NCI-H1694 (cell line): ENCODE results near the gene LIN52.

ENCODE experiments used
- DNase-seq: peaks from one replicate; lab custom pipeline; 2025; lab: John Stamatoyannopoulos, UW

The LIN52 gene

DNA sequence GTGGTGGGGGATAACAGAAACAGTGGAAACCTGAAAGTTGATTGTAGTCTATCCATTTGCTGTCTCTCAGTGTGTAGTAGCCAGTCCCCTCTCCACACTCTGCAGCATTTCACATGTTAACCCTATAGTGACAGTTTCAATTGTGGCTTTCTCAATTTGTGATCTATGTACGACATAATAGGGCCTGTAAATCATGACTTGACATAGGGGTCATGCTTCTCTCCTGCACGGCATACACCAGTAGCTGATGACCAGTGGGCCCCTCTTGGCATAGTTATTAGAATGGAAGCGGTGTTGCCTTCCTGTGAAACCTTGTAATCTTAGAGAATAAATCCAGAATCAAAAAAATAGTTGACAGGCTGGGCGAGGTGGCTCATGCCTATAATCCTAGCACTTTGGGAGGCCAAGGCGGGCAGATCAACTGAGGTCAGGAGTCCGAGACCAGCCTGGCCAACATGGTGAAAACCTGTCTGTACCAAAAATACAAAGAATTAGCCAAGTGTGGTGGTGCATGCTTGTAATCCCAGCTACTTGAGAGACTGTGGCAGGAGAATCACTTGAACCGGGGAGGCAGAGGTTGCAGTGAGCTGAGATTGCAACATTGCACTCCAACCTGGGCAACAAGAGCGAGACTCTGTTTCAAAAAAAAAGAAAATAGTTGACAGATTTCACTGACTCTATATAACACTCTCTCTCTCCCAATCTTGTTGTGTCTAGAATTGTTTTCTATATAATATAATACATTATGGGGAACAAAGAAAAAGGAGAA lies 109.9 kb downstream of the LIN52 start:
- no peak for DNase-seq

DNA sequence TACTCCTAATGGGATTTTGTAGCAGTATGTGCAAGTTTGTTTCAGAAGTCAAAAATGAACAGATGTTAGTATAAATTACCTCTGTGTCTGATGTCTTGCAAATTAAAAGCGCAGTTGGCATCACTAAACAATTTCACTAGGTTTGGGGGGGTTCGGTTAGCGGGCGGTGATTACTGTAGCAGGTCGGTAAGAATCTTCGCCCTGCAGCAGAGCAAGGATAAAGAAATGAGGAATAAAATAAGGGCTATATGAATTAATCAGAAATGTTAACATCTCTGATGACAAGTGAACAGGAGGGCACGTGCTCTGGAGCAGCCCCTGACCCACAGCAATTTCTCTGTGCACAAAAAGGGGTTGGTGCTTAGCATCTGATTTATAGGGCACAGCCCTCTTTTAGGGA lies 110.9 kb downstream of the LIN52 start:
- peak; percentile 69 for DNase-seq

DNA sequence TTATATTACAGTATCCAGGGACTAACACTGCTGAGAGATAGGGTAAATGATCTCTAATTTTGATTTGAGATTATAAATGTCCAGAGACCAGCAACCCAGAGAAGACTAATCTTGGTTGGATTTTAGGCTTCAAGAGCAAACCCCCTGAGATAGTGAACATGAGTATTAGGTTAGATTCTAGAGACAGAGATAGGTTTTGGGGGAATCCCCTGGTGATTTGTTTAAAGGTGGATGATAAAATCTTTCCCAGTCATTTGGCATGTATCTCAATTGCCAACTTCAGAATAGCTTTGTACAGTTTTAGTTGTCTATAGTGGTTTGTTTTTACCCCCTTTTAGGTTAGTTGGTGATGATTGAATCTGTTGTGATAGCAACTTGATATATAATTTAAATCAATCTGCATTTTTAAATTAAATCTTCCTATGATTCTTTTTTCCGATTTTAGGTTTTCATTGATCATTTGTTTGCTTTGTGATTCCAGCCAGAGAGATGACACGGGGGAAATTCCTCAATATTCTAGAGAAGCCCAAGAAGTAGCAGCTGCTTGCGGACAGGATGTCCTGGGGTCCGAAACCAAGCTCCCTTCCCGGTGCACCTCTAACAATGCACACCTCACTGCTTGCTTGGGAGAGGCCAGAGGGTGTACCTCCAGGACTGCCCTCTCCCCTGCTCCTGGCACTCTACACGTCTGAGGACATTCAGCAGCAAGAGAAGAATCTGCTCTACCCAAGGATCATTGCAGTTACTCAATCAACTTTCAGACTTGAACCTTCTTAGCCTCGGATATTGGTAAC lies 113.9 kb downstream of the LIN52 start:
- DNase-seq: no peak

DNA sequence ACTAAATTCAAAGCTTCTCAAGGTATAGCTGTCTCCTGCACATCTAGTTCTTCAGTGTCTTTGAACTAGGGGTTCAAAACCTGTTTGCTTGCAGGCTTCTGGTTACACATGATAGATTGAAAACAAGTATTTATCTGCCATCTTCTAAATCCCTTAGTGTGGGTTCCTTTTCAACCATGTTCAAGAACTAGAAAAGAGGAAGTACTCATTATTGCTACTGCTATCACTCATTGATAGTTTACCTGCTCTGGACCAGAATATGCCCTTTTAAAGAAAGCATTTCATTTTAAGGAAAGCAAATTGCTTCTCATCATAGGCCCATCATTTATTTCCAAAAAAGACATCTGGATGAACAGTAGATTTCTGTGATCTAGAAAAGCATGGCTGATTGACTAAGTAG lies 117.4 kb downstream of the LIN52 start:
- DNase-seq: no peak

DNA sequence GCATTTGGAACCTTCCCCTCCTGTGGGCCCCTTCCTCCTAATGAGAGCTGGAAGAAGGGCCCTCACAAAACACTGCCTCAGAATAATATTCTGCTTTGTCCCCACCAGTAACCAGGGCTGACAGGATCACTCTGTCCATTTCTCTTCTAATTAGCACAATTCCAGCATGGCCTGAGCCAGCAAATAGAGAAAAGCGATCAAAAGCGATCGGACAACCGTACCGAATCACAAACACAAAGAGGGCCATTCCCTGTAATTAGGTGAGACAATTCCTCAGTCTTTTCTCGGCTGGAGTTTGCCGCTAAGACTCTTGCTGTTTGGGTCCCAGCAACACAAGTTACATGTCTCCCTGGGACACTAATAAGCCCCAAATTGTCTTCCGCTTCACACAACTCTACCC lies 118.9 kb downstream of the LIN52 start:
- no peak for DNase-seq

DNA sequence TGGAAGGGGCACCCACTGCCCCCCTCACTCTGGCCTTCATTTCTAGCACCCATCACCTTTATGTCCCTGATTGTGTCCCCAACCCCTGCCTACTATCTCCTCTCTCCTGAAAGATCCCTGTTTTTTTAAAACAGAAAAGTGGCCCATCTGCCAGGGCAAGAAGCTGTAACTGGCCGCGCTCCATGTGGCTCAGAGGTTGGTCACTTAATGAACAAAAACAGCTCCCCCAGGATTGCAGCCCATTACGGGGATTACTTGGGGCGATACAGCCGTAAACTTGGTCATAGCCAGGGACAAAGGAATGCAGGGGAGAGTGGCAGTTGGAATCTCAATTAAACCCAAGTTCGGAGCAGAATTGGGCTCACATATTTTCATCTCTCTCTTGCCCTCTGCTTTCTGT lies 119.7 kb downstream of the LIN52 start:
- DNase-seq: no peak

DNA sequence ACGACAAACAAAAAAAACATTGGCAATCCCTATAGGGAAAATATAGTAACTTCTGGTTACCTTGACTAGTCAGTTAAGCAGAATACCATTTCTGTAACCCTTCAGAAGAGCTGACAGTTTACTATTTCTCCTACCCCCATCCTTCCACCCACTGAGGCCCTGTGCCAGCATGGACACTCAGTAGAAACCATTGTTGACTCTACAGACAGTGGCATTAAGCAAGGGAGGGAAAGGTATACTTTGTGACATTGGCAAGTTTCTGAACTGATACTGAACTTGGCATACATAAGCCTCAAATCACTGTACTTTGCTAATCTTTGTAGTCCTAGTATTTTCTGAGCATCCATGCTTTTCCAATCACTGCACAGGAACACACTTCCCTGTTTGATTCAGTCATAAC lies 121.1 kb downstream of the LIN52 start:
- no peak for DNase-seq

DNA sequence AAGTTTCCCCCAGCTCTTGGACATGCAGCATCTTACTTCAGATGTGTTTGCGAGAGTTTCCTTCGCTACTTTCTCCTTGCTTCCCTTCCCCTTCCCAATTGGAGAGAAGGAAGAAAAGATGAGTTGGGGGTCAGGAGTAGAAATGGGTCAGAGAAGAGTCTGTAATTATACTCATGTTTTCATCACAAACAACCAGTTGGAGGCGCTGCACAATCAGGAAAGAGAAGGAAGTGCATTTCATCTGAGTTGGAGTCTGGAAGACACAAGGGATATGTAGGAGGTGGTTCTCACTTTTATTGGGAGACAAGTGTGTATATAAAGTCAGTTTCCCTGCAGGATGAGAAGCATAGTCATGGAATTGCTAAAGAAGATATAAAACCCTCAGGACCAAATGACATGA lies 123.2 kb downstream of the LIN52 start:
- peak; percentile 57 for DNase-seq

DNA sequence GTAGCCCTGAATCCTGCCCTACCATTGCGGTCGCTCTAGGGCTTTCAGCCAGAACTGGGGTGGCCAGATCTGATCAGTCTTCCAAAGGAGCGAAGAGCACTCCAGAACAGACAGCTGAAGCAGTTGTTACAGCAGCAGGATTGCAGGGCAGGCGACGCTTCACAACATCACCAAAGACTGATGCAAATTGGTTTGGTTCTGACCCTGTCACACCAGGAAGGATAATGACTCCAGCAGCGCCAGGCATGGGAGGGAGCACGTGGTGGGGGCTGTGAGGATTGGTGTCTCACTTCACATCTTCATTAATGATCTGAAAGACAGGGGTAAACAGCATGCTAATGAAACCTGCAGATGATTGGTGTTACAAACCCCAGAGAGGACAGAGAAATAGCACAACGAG lies 123.9 kb downstream of the LIN52 start:
- no peak for DNase-seq

DNA sequence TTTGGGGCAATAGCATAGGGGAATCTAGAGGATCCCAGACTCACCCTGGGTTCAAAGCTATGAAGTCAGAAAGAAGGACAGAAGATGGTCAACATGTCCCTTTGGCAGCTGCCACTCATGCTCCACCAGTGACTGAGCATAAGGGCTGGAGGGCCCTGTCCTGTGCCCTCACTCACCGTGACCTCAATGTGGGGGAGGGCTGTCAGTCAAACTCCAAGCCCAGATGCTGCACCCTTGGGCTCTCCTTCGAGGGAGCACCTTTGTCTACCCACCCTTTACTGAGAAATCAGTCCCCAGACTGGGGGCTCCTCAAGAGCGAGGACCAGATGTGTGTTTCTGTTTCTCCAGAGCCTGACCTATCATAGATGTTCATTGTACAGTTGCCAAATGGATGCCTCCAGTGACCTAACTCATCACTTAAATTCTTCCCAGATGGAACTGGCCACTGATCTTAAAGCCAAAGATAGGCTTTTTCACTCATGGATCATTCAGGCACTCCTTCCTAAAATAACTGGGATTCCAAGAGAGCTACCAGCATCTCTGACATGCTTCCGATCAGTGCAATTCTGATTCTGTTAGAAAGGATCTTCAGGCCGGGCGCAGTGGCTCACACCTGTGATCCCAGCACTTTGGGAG lies 127.3 kb downstream of the LIN52 start:
- no peak for DNase-seq

DNA sequence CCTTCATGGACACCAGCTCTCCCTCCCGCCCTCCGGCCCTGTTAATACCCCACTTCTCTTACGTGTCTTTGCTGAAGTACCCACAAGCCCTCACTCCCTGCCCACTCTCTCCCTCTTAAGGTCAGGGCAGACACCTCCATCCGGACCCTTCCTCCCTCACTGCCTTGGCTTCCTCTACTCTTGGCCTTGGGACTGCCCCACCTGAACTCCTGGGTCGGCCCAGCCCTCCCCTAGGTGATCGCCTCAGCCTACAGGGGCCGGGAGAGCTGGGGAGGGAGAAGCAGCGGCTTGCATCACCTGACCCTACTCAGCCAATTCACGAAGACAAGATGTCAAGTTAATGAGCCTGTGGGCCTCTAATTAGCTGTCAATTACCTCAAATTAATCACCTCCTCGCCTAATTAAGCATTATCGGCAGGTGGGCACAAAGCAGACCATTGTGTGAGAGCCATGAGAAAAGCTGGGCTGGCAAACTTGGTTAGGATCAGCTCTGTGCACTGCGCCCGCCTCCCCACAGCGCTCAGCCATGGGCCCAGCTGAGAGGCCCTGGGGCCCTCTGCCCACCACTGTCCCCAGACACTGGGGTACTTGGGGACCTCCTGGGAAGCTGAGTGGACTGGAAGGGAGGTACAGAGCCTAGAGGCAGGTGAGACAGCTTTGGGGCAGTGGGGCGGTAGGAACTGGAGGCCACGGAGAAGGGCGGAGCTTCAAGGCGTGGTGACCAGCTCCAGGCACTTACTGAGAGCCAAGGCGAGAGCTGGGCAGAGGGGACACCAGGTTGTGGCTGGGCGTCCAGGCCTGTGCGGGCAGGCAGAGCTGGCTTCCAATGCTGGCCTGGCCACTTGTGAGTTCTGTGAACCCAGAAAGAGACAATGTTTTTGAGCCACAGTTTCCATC lies 129.4 kb downstream of the LIN52 start:
- no peak for DNase-seq

DNA sequence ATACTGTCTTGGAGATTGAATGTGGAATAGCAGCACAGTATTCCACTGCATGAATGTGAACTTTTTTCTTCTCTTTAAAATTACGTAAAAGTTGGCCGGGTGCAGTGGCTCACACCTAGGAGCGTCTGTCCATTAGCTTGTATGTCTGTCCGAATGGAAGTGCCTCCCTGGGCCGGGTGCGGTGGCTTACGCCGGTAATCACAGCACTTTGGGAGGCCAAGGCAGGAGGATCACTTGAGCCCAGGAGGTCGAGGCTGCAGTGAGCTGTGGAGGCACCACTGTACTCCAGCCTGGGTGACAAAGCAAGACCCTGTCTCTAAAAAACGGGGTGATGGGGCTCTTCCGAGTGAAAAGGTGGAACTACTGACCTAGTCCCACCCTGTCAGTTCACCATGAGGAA lies 131.9 kb downstream of the LIN52 start:
- no peak for DNase-seq

DNA sequence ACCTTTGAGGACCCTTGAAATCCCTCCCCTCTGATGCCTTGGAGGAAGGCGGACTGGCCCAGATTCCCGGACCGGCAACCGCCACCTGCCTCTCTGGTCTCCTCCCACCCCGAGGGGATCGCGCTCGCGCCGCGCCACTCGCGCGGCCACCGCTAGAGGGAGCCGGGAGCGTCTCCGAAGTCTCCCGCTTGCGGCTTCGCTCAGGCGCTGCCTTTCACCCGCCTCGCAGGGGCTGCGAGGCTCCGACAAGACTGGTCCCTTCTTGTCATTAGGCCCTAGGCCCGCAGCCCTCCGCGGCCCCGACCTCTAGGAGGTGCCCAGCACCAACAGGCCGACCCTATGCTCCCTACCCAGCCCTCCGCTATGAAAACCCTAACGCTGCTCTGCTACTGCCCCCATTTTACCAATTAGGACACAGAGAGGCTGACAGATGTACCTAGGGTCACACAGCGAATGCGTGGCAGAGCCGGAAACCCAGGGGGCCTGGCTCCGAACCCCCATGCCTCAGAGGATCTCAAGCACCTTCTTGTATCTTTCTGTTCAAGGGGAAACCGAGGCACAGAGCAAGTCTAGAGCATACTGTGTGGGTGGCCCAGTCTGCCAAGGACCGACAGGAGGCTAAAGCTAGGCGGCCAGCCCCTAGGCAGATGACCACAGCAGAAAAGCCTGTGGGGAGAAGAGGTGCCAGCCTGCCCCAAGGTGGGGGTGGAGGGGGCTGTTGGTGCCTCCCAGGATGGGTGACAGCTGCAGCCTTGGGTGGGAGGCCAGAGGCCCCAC lies 133.1 kb downstream of the LIN52 start:
- peak; percentile 80 for DNase-seq

DNA sequence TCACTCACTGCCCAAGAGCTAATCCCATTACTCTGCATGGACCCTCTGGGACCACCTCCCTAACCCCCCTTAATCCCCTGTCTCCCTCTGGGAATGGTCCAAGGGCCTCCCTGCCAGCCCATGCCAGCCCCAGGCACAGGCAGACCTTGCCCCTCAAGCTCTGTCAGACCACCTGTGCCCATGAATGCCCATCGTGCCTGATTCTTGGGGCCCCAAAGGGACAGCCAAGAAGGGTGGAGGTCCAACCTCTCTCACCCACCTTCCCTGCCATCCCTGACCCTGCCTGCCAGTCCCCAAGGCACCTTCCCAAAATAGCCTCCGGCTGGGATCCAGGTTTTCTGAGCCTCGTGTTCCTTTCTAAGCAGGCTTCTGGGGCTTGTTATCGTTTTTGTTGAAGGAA lies 133.7 kb downstream of the LIN52 start:
- no peak for DNase-seq

DNA sequence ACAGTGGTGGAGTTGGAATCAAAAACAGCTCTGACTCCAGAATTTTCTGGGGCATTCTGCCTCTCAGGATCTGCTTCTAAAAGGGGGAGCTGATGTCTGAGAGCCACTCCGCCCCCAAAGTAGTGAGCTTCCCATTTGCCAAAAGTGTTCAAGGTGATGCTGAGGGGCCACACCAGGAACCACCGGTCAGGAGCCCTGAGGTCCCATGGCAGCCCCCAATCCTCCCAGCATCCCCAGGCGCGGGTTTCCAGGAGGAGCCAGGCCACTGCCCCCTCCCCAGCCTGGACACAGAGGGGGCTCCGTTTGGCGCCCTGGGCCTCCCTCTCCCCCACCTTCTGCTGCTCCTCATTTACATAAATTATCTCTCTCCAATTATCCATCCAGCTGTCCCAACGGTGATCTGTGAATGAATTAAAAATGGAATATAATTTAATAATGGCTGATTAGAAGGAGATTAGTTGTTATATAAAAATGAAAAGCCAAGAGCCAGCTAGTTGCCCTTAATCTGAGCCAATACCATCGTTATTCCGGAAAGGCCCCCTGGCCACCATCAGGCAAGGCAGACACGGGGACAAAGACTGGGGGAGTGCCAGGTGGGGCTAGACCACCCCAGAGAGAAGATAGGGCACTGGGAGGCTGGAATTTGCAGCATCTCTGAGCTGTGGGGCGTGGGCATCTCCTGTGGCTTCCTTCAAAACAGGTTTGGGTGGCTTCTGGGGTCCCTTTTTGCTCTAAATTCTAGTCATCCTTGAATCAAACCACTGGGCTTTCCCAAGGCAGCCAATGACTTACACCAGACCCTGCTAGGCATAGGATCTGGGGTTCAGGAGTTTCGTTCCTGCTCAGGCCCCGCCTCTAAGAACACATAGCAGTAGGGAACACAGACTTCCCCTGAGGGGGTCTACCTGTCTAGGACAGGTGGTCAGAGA lies 134.8 kb downstream of the LIN52 start:
- DNase-seq: no peak

DNA sequence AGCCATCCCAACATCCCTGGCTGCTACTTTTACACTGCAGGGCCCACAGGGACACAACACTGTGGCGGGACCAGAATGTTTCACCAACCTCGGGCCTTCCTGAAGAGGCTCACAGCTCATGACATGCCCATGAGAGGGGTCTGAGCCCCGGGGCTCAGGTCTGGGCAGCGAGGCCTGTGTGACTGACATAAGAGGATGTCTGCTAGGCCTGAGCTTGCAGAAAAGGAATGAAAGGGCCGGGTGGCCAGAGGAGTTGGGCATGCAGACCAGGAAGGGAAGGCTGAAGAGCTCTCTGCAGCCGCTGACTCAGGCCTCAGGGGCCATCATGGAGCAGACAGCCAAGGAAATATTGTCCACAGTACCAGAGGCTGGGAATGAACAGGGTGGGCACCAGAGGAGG lies 136.2 kb downstream of the LIN52 start:
- no peak for DNase-seq

DNA sequence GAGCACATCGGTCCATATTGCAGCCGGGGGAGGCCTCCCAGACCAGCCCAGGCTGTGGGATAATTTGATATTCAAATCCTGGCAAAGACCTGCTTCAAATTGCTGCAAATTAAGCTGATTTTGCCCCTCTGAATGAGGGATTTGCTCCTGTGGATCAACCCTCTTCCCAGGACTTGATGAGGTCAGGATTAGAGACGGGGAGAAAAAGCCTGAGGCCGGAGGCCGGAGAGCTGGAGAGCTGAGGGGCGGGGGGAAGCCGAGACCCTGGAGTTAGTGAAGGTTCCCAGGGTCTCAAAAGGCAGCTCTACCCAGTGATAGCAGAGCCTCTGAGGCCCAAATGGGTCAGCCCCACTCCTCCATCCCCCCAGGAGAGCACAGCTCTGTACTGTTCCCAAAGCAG lies 137.0 kb downstream of the LIN52 start:
- no peak for DNase-seq

DNA sequence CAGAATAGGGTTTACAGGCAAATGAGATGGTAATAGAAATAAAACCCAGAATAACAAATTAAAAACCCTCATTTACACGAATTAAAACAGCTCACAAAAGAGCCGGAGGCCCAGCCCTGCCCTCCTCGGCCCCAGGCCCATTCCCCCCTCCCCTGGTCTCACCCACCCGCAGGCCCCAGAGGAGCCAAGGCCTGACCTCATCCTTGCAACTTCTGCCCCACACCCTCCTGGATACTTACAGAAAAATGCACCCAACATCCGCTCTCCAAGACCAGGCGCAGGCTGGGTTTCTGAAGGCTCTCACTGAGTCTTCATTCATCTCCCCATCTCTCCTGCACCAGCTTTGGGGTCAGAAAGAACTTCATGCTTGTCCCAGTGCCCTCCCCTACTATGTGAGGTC lies 138.3 kb downstream of the LIN52 start:
- DNase-seq: no peak

DNA sequence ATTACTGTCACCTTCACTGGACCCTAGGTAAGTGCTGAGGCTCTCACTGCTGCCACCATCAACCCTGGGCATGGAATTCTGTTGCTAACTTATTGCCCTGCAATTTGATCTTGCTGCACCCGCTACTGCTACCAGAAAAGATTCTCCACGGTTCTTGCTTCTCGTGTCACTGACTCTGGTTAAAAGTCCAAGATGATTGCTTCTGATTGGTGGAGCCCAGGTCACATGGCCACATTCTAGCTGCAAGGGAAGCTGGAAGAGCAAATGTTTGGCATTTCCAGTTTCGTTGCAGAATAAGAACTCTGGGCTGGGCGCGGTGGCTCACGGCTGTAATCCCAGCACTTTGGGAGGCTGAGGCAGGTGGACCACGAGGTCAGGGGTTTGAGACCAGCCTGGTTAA lies 147.0 kb downstream of the LIN52 start:
- DNase-seq: no peak

DNA sequence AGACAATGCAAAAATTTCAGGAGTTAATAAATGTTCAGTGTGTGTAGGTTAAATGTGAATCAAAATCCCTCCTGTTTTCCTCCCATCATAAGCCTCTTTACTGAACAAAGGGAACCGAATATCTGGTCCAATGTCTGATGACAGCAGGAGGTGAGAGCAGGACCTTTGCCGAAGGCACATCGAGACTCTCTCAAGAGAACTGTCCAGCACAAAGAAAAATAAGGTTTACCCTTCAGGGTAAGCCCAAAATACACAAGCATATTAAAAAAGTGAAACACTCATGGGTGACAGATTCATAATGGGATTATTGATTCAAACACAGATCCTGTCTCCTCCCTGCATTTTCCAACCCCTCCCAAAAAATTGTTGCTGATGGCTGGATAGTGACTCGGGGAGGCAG lies 150.3 kb downstream of the LIN52 start:
- no peak for DNase-seq
